Measurements from ENCODE around the gene CFAP46. TPM values are rescaled to one million over a fixed set of nuclear protein-coding genes. Genes with fewer than 3 reads are reported as not detected.

The CFAP46 gene
- total and polyA plus RNA-seq, 2 experiments from 2014 or later, result 2.2 to 2.4 TPM

- Histone ChIP-seq H4K20me1 (ENCODE audit: insufficient read depth, poor library complexity, severe bottlenecking) (no peaks in the 10 kb centered on the region), H3K27ac (no peak overlapping the region), H3K4me2 (no peak overlapping the region), H3K9me2 (replicated peaks; ENCODE audit: insufficient read depth) (no peaks in the 10 kb centered on the region), H3K4me1 (ENCODE audit: insufficient read depth) (no peaks in the 10 kb centered on the region), H3K36me3 (replicated peaks; ENCODE audit: insufficient read depth, low read depth) (no peaks in the 10 kb centered on the region), H3K9me3 (ENCODE audit: low read depth) (no peaks in the 10 kb centered on the region), H2AFZ (no peak overlapping the region), H3K4me3 (no peak overlapping the region), H3K27me3 (no peaks in the 10 kb centered on the region), H3K79me2 (no peaks in the 10 kb centered on the region)
- DNase-seq (ENCODE audit: low spot score), result no peak
- TF ChIP-seq EZH2 (IDR thresholded peaks at IDR 0.05; ENCODE audit: borderline replicate concordance), result no peak
- TF ChIP-seq EZH2phosphoT487 (IDR thresholded peaks at IDR 0.05; ENCODE audit: low read depth, severe bottlenecking, unreplicated experiment), result no peak
- no peak for TF ChIP-seq CTCF (IDR thresholded peaks at IDR 0.05; ENCODE audit: poor library complexity)
- WGBS (ENCODE audit: low lambda C conversion rate, missing lambda C conversion rate), result 90% methylated on average over 15 of the region's 15 CpGs
These were observed 65.4 kb downstream of the CFAP46 start for GRCh38 chr10:132876993-132877431.

- no peak overlapping the region for H2AFZ ChIP-seq
- no peaks in the 10 kb centered on the region for H4K20me1 ChIP-seq (ENCODE audit: insufficient read depth, poor library complexity, severe bottlenecking)
- H3K27ac ChIP-seq, result no peak overlapping the region
- no peaks in the 10 kb centered on the region for H3K27me3 ChIP-seq
- 96% methylated on average over 18 of the region's 18 CpGs for WGBS (ENCODE audit: low lambda C conversion rate, missing lambda C conversion rate)
- no peaks in the 10 kb centered on the region for H3K79me2 ChIP-seq
- no peak overlapping the region for H3K4me2 ChIP-seq
- H3K9me3 ChIP-seq (ENCODE audit: low read depth), result no peaks in the 10 kb centered on the region
- H3K36me3 ChIP-seq (replicated peaks; ENCODE audit: insufficient read depth, low read depth), result no peaks in the 10 kb centered on the region
- H3K4me3 ChIP-seq, result no peak overlapping the region
- H3K9me2 ChIP-seq (replicated peaks; ENCODE audit: insufficient read depth), result no peaks in the 10 kb centered on the region
- TF ChIP-seq EZH2 (IDR thresholded peaks at IDR 0.05; ENCODE audit: borderline replicate concordance) (no peak), EZH2phosphoT487 (IDR thresholded peaks at IDR 0.05; ENCODE audit: low read depth, severe bottlenecking, unreplicated experiment) (no peak), CTCF (IDR thresholded peaks at IDR 0.05; ENCODE audit: poor library complexity) (no peak)
- DNase-seq (ENCODE audit: low spot score), result no peak
- H3K4me1 ChIP-seq (ENCODE audit: insufficient read depth), result no peaks in the 10 kb centered on the region
These were observed 66.1 kb downstream of the CFAP46 start for GRCh38 chr10:132876131-132876860.

- no peak for TF ChIP-seq EZH2 (IDR thresholded peaks at IDR 0.05; ENCODE audit: borderline replicate concordance)
- Histone ChIP-seq H3K4me3 (no peak overlapping the region), H3K79me2 (no peaks in the 10 kb centered on the region), H3K36me3 (replicated peaks; ENCODE audit: insufficient read depth, low read depth) (no peaks in the 10 kb centered on the region), H3K4me1 (ENCODE audit: insufficient read depth) (no peaks in the 10 kb centered on the region), H3K9me3 (ENCODE audit: low read depth) (no peaks in the 10 kb centered on the region), H3K27me3 (no peaks in the 10 kb centered on the region), H3K9me2 (replicated peaks; ENCODE audit: insufficient read depth) (no peaks in the 10 kb centered on the region), H3K4me2 (no peak overlapping the region), H4K20me1 (ENCODE audit: insufficient read depth, poor library complexity, severe bottlenecking) (no peaks in the 10 kb centered on the region), H3K27ac (no peak overlapping the region), H2AFZ (no peak overlapping the region)
- no peak for DNase-seq (ENCODE audit: low spot score)
- 86% methylated on average over 2 of the region's 2 CpGs for WGBS (ENCODE audit: low lambda C conversion rate, missing lambda C conversion rate)
These were observed 66.9 kb downstream of the CFAP46 start for GRCh38 chr10:132875435-132875834.

- H3K9me3 ChIP-seq (ENCODE audit: low read depth), result no peaks in the 10 kb centered on the region
- H2AFZ ChIP-seq, result no peak overlapping the region
- no peaks in the 10 kb centered on the region for H4K20me1 ChIP-seq (ENCODE audit: insufficient read depth, poor library complexity, severe bottlenecking)
- no peak for TF ChIP-seq EZH2 (IDR thresholded peaks at IDR 0.05; ENCODE audit: borderline replicate concordance)
- H3K4me2 ChIP-seq, result no peak overlapping the region
- no peaks in the 10 kb centered on the region for H3K36me3 ChIP-seq (replicated peaks; ENCODE audit: insufficient read depth, low read depth)
- no peak for DNase-seq (ENCODE audit: low spot score)
- 87% methylated on average over 12 of the region's 12 CpGs for WGBS (ENCODE audit: low lambda C conversion rate, missing lambda C conversion rate)
- no peaks in the 10 kb centered on the region for H3K27me3 ChIP-seq
- no peaks in the 10 kb centered on the region for H3K4me1 ChIP-seq (ENCODE audit: insufficient read depth)
- no peaks in the 10 kb centered on the region for H3K9me2 ChIP-seq (replicated peaks; ENCODE audit: insufficient read depth)
- H3K4me3 ChIP-seq, result no peak overlapping the region
- no peak overlapping the region for H3K27ac ChIP-seq
- no peaks in the 10 kb centered on the region for H3K79me2 ChIP-seq
These were observed 69.0 kb downstream of the CFAP46 start for GRCh38 chr10:132873395-132873794.

Measured in hepatocyte (in vitro differentiated cells).